ENCODE results near the gene KIR2DL3. TPM values are rescaled to one million over a fixed set of nuclear protein-coding genes. Genes with fewer than 3 reads are reported as not detected.
"Not testable (repeated sequence)": the region's sequence is repeated elsewhere in the genome, so short reads cannot be mapped to it uniquely, and the experiment has no call there.

The KIR2DL3 gene
- total RNA-seq (2014; rRNA removed; shearing (Covaris generic)): not detected in 2 replicates
- not detected in 2 replicates for polyA plus RNA-seq (2015; cell fraction: cytosol; rRNA removed)
- not detected in 2 replicates for polyA plus RNA-seq (2015; cell fraction: nucleus; rRNA removed)

DNA sequence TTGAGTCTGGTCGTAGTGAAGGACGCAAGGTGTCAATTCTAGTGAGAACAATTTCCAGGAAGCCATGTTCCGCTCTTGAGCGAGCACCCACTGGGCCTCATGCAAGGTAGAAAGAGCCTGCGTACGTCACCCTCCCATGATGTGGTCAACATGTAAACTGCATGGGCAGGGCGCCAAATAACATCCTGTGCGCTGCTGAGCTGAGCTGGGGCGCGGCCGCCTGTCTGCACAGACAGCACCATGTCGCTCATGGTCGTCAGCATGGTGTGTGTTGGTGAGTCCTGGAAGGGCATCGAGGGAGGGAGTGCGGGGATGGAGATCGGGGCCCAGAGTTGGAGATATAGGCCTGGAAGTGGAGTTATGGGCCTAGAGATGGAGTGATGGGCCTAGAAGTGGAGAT lies at the start of gene KIR2DL3:
TSS of gene KIR2DL3 (plus strand) at position 208 of the 400 bp plus-strand sequence. CDS start at position 241, 33 bp downstream.
- in situ Hi-C loops (cut with HindIII; ENCODE audit: low pct_unique_long_range_greater_than_20kb, low sequenced_read_pairs); DNase-seq (ENCODE audit: low read depth, low spot score): not testable (repeated sequence)

GRCh38 chr19:54691582-54692297 lies 46.6 kb upstream of the KIR2DL3 start:
- in situ Hi-C loops (cut with HindIII; ENCODE audit: low pct_unique_long_range_greater_than_20kb, low sequenced_read_pairs): no loop called here
- DNase-seq (ENCODE audit: low read depth, low spot score): no peak

DNA sequence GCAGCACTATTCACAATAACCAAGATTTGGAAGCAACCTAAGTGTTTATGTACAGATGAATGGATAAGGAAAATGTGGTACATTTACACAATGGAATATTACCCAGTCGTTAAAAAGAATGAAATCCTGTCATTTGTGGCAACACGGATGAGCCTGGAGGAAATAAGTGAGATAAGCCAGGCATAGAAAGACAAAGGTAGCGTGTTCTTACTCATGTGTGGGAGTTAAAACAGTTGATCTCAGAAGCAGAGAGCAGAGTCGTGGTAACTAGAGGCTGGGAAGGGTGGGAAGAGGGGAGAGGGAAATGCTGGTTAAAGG lies 46.1 kb upstream of the KIR2DL3 start:
- no peak for DNase-seq (ENCODE audit: low read depth, low spot score)
- in situ Hi-C loops (cut with HindIII; ENCODE audit: low pct_unique_long_range_greater_than_20kb, low sequenced_read_pairs): no loop called here

DNA sequence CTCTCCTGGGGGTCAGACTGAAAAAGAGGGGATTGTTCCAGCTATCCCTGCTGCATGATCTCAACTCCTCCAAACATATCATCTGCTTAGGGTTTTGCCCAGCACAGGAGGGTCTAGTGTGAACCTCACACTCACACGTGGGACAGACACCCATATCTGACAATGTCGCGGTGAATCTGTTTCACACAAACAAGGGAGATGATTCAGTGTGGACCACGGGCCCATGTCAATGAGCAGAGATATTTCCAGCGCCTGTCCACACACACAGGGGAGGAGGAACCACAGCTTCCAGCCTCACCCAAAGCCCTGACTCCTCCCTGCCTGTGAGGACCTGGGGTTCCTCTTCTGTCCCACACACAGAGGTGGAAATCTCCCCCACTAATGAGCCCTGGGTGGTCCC lies 43.7 kb upstream of the KIR2DL3 start:
- in situ Hi-C loops (cut with HindIII; ENCODE audit: low pct_unique_long_range_greater_than_20kb, low sequenced_read_pairs): no loop called here
- DNase-seq (ENCODE audit: low read depth, low spot score): no peak

- in situ Hi-C loops (cut with HindIII; ENCODE audit: low pct_unique_long_range_greater_than_20kb, low sequenced_read_pairs): no loop called here
- no peak for DNase-seq (ENCODE audit: low read depth, low spot score)
These were observed 42.2 kb upstream of the KIR2DL3 start for GRCh38 chr19:54696117-54696548.

DNA sequence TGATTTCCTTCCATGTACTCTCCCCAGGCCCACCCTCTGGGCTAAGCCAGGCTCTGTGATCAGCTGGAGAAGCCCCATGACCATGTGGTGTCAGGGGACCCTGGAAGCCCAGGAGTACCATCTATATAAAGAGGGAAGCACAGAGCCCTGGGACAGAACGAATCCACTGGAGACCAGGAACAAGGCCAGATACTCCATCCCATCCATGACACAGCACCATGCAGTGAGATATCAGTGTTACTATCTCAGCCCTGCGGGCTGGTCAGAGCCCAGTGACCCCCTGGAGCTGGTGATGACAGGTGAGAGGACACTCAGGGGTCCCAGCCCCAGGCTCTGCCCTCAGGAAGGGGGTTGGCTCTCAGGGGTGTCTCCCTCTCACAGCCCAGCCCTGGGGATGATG lies 41.5 kb upstream of the KIR2DL3 start:
- in situ Hi-C loops (cut with HindIII; ENCODE audit: low pct_unique_long_range_greater_than_20kb, low sequenced_read_pairs): no loop called here
- no peak for DNase-seq (ENCODE audit: low read depth, low spot score)

- DNase-seq (ENCODE audit: low read depth, low spot score); in situ Hi-C loops (cut with HindIII; ENCODE audit: low pct_unique_long_range_greater_than_20kb, low sequenced_read_pairs): not testable (repeated sequence)
These were observed 40.6 kb upstream of the KIR2DL3 start for GRCh38 chr19:54697716-54698115.

DNA sequence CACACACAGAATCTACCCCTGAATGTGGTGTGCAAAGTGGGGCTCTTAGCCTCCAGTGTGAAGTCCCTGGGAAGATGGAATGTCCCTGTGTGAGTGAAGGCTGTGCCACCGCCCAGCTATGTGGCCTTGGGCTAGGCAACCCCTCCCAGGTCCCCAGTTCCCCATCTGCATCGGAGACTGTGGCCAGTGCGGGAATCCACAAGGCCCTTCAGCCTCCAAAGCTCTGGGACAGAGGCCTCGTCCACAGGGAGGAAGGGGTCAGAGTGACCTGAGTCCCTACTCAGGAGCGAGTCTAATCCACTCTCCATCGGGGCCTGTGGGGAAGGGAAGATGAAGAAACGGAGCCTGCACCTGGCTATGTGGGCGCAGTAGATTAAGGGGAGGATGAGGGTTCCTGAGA lies 33.4 kb upstream of the KIR2DL3 start:
- in situ Hi-C loops (cut with HindIII; ENCODE audit: low pct_unique_long_range_greater_than_20kb, low sequenced_read_pairs): no loop called here

GRCh38 chr19:54707962-54708361 lies 30.4 kb upstream of the KIR2DL3 start:
- in situ Hi-C loops (cut with HindIII; ENCODE audit: low pct_unique_long_range_greater_than_20kb, low sequenced_read_pairs): no loop called here
- no peak for DNase-seq (ENCODE audit: low read depth, low spot score)

More for the DNA sequence above, 33.4 kb upstream of the KIR2DL3 start:
- DNase-seq (ENCODE audit: low read depth, low spot score): no peak

DNA sequence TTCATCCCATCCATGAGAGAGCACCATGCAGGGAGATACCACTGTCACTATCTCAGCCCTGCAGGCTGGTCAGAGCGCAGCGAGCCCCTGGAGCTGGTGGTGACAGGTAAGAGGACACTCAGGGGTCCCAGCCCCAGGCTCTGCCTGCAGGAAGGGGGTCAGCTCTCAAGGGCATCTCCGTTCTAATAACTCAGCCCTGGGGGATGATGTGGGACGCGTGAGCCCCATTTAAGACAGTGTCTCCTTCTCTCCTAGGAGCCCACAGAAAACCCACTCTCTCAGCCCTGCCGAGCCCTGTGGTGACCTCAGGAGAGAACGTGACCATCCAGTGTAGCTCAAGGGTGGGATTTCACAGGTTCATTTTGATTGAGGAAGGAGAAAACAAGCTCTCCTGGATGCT lies 29.5 kb upstream of the KIR2DL3 start:
- in situ Hi-C loops (cut with HindIII; ENCODE audit: low pct_unique_long_range_greater_than_20kb, low sequenced_read_pairs): no loop called here

GRCh38 chr19:54709212-54709948 lies 28.9 kb upstream of the KIR2DL3 start:
- in situ Hi-C loops (cut with HindIII; ENCODE audit: low pct_unique_long_range_greater_than_20kb, low sequenced_read_pairs): no loop called here
- no peak for DNase-seq (ENCODE audit: low read depth, low spot score)

More for the DNA sequence above, 29.5 kb upstream of the KIR2DL3 start:
- no peak for DNase-seq (ENCODE audit: low read depth, low spot score)

GRCh38 chr19:54709956-54710355 lies 28.4 kb upstream of the KIR2DL3 start:
- in situ Hi-C loops (cut with HindIII; ENCODE audit: low pct_unique_long_range_greater_than_20kb, low sequenced_read_pairs); DNase-seq (ENCODE audit: low read depth, low spot score): not testable (repeated sequence)

DNA sequence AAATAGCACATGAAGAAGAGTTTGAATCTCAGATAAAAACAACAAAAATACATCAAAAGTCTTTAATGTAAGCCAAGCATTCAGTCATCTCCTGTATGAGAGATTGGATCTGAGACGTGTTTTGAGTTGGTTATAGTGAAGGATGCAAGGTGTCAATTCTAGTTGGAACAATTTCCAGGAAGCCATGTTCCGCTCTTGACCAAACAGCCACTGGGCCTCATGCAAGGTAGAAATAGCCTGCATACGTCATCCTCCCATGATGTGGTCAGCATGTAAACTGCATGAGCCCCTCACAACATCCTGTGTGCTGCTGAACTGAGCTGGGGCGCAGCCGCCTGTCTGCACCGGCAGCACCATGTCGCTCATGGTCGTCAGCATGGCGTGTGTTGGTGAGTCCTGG lies 14.2 kb upstream of the KIR2DL3 start, which contains the start of gene KIR3DL3:
TSS of gene KIR3DL3 (plus strand) at position 301 of the 400 bp plus-strand sequence. CDS start at position 356, 55 bp downstream.
- in situ Hi-C loops (cut with HindIII; ENCODE audit: low pct_unique_long_range_greater_than_20kb, low sequenced_read_pairs): no loop called here
- DNase-seq (ENCODE audit: low read depth, low spot score): no peak

DNA sequence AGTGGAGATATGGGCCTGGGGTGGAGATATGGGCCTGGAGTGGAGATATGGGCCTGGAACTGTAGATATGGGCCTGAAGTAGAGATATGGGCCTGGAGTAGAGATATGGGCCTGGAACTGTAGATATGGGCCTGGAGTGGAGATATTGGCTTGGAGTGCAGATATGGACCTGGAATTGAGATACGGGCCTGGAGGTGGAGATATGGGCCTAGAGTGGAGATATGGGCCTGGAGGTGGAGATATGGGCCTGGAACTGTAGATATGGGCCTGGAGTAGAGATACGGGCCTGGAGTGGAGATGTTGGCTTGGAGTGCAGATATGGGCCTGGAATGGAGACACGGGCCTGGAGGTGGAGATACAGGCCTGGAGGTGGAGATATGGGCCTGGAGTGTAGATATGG lies 13.7 kb upstream of the KIR2DL3 start:
- no peak for DNase-seq (ENCODE audit: low read depth, low spot score)
- in situ Hi-C loops (cut with HindIII; ENCODE audit: low pct_unique_long_range_greater_than_20kb, low sequenced_read_pairs): no loop called here

- DNase-seq (ENCODE audit: low read depth, low spot score): no peak
- in situ Hi-C loops (cut with HindIII; ENCODE audit: low pct_unique_long_range_greater_than_20kb, low sequenced_read_pairs): no loop called here
These were observed 13.0 kb upstream of the KIR2DL3 start for GRCh38 chr19:54725321-54725720.

DNA sequence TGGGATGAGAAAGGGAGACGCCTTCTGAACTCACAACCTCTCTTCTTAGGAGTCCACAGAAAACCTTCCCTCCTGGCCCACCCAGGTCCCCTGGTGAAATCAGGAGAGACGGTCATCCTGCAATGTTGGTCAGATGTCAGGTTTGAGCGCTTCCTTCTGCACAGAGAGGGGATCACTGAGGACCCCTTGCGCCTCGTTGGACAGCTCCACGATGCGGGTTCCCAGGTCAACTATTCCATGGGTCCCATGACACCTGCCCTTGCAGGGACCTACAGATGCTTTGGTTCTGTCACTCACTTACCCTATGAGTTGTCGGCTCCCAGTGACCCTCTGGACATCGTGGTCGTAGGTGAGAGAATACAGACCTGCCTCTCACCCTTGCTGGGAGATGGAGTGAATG lies 10.8 kb upstream of the KIR2DL3 start:
- in situ Hi-C loops (cut with HindIII; ENCODE audit: low pct_unique_long_range_greater_than_20kb, low sequenced_read_pairs): no loop called here
- no peak for DNase-seq (ENCODE audit: low read depth, low spot score)

GRCh38 chr19:54728167-54728566 lies 10.1 kb upstream of the KIR2DL3 start:
- in situ Hi-C loops (cut with HindIII; ENCODE audit: low pct_unique_long_range_greater_than_20kb, low sequenced_read_pairs): no loop called here
- DNase-seq (ENCODE audit: low read depth, low spot score): no peak

DNA sequence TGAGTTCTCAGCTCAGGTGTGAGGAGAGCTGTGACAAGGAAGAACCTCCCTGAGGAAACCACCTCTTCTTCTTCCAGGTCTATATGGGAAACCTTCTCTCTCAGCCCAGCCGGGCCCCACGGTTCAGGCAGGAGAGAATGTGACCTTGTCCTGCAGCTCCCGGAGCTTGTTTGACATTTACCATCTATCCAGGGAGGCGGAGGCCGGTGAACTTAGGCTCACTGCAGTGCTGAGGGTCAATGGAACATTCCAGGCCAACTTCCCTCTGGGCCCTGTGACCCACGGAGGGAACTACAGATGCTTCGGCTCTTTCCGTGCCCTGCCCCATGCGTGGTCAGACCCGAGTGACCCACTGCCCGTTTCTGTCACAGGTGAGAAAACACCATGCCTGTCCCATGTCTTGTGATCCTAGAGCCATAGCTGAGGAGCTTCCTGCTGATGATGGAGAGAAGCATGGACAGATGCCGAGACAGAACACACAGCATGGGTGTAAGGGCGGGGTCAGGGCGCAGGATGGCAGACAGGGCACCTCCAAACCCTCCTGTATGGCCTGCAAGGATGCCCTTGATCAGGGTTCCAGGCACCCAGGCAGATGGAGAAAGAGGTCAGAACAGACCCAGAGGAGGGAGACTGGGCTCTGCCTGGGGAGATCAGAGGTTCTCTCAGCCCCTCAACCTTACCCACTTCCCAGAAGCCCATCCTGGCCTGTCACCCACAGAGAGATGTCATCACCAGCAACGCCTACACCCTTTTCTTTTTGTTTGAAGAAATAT lies 8.7 kb upstream of the KIR2DL3 start:
- in situ Hi-C loops (cut with HindIII; ENCODE audit: low pct_unique_long_range_greater_than_20kb, low sequenced_read_pairs): no loop called here

More for the DNA sequence above, 8.7 kb upstream of the KIR2DL3 start:
- no peak for DNase-seq (ENCODE audit: low read depth, low spot score)

Measured in SK-MEL-5 (cell line).